Pancreas (tissue), 10 donors: ENCODE measurements around the gene USP10. TPM values are rescaled to one million over a fixed set of nuclear protein-coding genes. Genes with fewer than 3 reads are reported as not detected.

ENCODE experiments used
- ATAC-seq, 4 donors: fragments of 200-7000 bp; cut with Tn5 transposase; one replicate each; pipeline versions ENCODE4 v1.8.0 to v1.9.1; 2020; ENCODE audit warnings: mild to moderate bottlenecking in 4 of 4, moderate library complexity in 4 of 4
- DNase-seq, 6 donors: peaks; one replicate each; pipeline ENCODE4 v3.0.0-alpha.2; 2020
- FAIRE-seq: peaks from 2 replicates; lab custom pipeline; 2012; peaks lifted over from hg19 to GRCh38; lab: Jason Lieb, UNC
- H3K27ac ChIP-seq, 4 donors: fragments of 200-600 bp; sonication (generic); 1 replicate in 3 of 4; 2 replicates in 1 of 4; pipeline versions ENCODE4 v1.5.0 to v1.8.0; 2020
- H3K27me3 ChIP-seq, 4 donors: fragments of 200-600 bp; one replicate each; pipeline ENCODE4 v1.8.0; 2021
- H3K36me3 ChIP-seq, 3 donors: fragments of 200-600 bp; sonication (generic) in 1 of 3; one replicate each; pipeline versions ENCODE4 v1.5.0 to v1.8.0; 2020 to 2021
- H3K4me1 ChIP-seq, 3 donors: fragments of 200-600 bp; one replicate each; pipeline ENCODE4 v1.8.0; 2021
- H3K4me3 ChIP-seq, 4 donors: fragments of 200-600 bp; sonication (generic) in 2 of 4; one replicate each; pipeline versions ENCODE4 v1.5.0 to v1.8.0; 2020 to 2021
- H3K9me3 ChIP-seq, 4 donors: fragments of 200-600 bp; one replicate each; pipeline ENCODE4 v1.8.0; 2021
- WGBS, 2 donors: extraction: QIAGEN DNeasy Blood & Tissue Kit; methylation state at CpG; one replicate each; pipeline ENCODE4 v1.1.7; 2013; 5-methylcytosine and 5-hydroxymethylcytosine counted together
- intact Hi-C, 3 donors: fragments of 100-400 bp; cut with DNase I; formaldehyde crosslinking; loops; one replicate each; pipeline versions ENCODE4 v1.11.1 to v1.14.2; 2022
- polyA plus RNA-seq, 2 donors: library from polyadenylated mRNA; stranded (reverse); fragments of 200-250 nt; gene quantifications; one replicate each; pipeline ENCODE4 v1.2.3, GENCODE V29; 2013
- total RNA-seq, 6 donors: library from RNA; stranded (reverse); fragmentation: NEBNext Ultra II Directional in 4 of 6; extraction: Animal tissue kit (Norgen Biotek cat#: 25700) in 4 of 6; gene quantifications; one replicate each; pipeline versions ENCODE4 v1.2.1 to v1.2.4, GENCODE V29; 2021 to 2023
- TF ChIP-seq, protein P1 (sequence below), 4 donors: fragments of 200-600 bp; sonication (generic) in 3 of 4; IDR thresholded peaks; one replicate each; pipeline versions ENCODE4 v1.5.0 to v1.8.0; 2021; ENCODE audit warnings: antibody characterized with exemption in 4 of 4
- donor health status: healthy with polysubstance abuse.
- donor health status: DM: no; HTN: no; CAD: no; lungs with moderate emphysema.
- donor health status: DM: no; HTN: no; CAD: no.
- donor health status: control.
- donor health status: control.
- donor health status: Bipolar disorder and iron deficiency.
- donor health status: DM: yes; HTN: yes; CAD: no.
- donor health status: DM: no; HTN: no; CAD: no.
- donor health status: DM: no; HTN: no; CAD: no.
- donor health status: DM: yes; HTN: yes; CAD: no.

USP10 gene
- total and polyA plus RNA-seq, 8 donors = 11.4 to 40.6 (median 26.9) TPM

DNA sequence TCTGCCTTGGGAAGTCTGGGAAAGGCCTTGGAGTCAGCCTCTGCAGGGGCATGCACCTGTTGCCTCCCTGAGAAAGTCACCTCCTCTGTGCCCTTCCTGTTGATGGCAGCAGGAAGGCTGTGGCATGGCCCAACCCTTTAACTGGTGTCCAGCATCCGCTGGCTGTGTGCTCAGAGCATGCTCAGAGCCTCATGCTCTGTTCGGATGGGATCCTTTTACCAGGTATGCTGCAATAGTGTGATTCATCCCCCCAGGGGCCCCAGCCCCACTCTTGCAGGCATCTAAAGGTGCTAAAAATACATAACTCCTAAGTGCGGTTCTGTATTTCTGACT is 26.6 kb upstream of the USP10 start:
- H3K9me3 ChIP-seq = no peaks in the 10 kb centered on the region
- DNase-seq (no peak), FAIRE-seq (no peak), ATAC-seq (no peak)
- H3K4me1 ChIP-seq = no peaks in the 10 kb centered on the region
- no peaks in the 10 kb centered on the region for H3K27me3 ChIP-seq
- H3K36me3 ChIP-seq = no peaks in the 10 kb centered on the region
- 88 to 96% methylated on average over 3 of the region's 3 CpGs for WGBS, 2 donors
- no peak overlapping the region for H3K4me3 ChIP-seq
- H3K27ac ChIP-seq = no peak overlapping the region
- intact Hi-C loops = loop anchor here in 2 of 3 donors (10.0 kb wide), 2 partner anchors 52 to 62 kb away; no protein-coding TSS in a partner anchor
- TF ChIP-seq, protein P1, sequence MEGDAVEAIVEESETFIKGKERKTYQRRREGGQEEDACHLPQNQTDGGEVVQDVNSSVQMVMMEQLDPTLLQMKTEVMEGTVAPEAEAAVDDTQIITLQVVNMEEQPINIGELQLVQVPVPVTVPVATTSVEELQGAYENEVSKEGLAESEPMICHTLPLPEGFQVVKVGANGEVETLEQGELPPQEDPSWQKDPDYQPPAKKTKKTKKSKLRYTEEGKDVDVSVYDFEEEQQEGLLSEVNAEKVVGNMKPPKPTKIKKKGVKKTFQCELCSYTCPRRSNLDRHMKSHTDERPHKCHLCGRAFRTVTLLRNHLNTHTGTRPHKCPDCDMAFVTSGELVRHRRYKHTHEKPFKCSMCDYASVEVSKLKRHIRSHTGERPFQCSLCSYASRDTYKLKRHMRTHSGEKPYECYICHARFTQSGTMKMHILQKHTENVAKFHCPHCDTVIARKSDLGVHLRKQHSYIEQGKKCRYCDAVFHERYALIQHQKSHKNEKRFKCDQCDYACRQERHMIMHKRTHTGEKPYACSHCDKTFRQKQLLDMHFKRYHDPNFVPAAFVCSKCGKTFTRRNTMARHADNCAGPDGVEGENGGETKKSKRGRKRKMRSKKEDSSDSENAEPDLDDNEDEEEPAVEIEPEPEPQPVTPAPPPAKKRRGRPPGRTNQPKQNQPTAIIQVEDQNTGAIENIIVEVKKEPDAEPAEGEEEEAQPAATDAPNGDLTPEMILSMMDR (IDR thresholded peaks at IDR 0.05) = no peak

DNA sequence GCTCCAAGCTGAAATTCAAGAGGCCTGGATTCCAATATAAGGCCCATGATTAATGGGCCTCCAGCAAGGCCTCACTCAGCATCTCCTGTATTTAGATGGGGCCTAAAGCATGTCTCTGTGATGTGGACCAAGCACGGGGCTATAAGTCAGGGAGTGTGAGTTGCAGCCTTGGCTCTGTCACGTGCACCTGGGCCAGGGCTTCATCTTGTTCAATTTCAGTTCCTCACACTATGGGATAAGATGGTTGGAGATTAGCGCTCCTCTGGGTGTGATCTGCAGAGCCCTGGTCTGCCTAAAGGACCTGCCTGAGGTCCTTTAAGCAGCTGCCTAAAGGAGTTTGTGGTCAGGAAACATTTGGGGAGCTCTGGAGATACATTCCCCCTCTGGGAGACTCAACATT is 26.2 kb upstream of the USP10 start:
- Histone ChIP-seq H3K4me1 (no peaks in the 10 kb centered on the region), H3K27ac (no peak overlapping the region), H3K4me3 (no peak overlapping the region), H3K27me3 (no peaks in the 10 kb centered on the region), H3K9me3 (no peaks in the 10 kb centered on the region), H3K36me3 (no peaks in the 10 kb centered on the region)
- TF ChIP-seq, protein P1 (IDR thresholded peaks at IDR 0.05) = no peak
- whole genome bisulfite sequencing, 2 donors = 83 to 84% methylated on average over 3 of the region's 3 CpGs
- intact Hi-C loops = loop anchor here in 2 of 3 donors (10.0 kb wide), 2 partner anchors 51 to 61 kb away; no protein-coding TSS in a partner anchor
- DNase-seq (no peak), FAIRE-seq (no peak), ATAC-seq (no peak)

DNA sequence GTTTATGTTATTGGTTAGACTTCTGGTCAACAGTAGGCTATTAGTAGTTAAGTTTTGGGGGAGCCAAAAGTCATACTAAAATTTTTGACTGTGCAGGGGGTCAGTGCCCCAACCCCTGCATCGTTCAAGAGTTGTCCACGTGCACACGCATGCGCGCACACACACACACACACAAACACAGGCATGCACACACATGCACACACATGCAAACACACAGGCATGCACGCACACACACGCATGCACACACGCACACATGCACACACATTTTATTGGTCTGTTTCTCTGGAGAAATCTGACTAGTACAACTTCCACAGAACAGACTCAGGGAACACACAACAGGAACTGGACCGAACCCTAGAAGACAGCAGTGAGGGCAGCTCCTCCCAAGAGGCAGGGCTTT is 24.4 kb upstream of the USP10 start:
- no peaks in the 10 kb centered on the region for H3K27me3 ChIP-seq
- no peak overlapping the region for H3K4me3 ChIP-seq
- no peaks in the 10 kb centered on the region for H3K4me1 ChIP-seq
- no peaks in the 10 kb centered on the region for H3K9me3 ChIP-seq
- TF ChIP-seq, protein P1 (IDR thresholded peaks at IDR 0.05) = no peak
- intact Hi-C loops = loop anchor here in 2 of 3 donors (10.0 kb wide), 2 partner anchors 49 to 59 kb away; no protein-coding TSS in a partner anchor
- ATAC-seq (no peak), FAIRE-seq (no peak), DNase-seq (no peak)
- H3K36me3 ChIP-seq = no peaks in the 10 kb centered on the region
- H3K27ac ChIP-seq = no peak overlapping the region
- WGBS, 2 donors = 78 to 93% methylated on average over 9 of the region's 9 CpGs

DNA sequence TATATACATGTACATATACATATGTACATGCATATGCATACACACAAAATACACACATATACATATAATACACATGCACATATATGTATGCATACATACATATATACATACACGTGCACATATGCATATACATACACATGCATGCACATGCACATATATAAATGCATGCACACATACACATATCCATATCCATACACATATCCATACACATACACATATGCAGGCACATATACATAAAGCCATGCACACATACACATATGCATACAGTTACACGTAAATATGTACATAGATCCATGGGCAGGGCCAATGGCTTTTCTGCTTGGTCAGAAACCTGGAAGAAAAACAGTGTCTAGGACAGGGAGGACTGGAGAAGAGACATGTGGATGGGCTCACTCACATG is 23.9 kb upstream of the USP10 start:
- Histone ChIP-seq H3K36me3 (no peaks in the 10 kb centered on the region), H3K4me3 (no peak overlapping the region), H3K9me3 (no peaks in the 10 kb centered on the region), H3K4me1 (no peaks in the 10 kb centered on the region), H3K27me3 (no peaks in the 10 kb centered on the region), H3K27ac (no peak overlapping the region)
- DNase-seq (no peak), ATAC-seq (no peak), FAIRE-seq (no peak)
- intact Hi-C loops = loop anchor here in 2 of 3 donors (10.0 kb wide), 2 partner anchors 49 to 59 kb away; no protein-coding TSS in a partner anchor
- 83 to 85% methylated on average over 2 of the region's 2 CpGs for WGBS, 2 donors
- TF ChIP-seq, protein P1 (IDR thresholded peaks at IDR 0.05) = no peak

DNA sequence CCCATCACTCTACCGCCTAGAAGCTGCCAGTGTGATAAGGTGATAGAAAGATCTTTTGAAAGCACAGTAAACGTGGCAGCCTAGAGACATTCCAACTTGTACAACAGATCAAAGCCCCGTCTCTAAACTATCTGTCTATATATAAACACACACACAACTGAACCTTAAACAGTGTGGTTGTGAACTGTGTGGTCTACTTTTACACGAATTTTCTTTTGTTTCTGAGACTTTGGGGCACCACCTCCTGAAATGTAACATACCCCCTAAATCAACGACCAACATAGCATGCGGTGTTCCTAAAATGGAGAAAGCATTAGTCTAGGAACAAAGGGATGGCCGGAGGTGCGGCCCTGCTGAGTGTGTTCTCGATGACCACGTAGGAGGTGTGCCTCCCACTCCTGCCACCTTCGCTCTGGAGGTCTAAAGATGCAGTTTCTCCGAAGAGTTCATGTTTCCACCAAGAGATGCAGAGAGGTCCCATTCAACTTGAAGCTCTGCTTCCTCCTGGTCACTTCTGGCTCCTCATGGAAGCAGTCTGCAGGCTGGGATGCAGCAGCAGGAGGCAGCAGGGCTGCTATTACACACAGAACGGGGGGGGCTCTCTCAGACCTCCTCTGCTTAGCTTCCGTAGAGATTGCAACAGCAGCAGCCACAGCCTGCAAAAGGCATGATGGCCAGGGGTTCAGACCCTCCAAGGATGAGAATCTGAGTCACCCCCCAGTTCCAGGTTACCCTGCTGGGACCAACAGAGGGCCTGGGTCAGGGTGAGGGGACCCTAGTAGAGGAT is 22.6 kb upstream of the USP10 start:
- intact Hi-C loops = loop anchor here in 2 of 3 donors (10.0 kb wide), 2 partner anchors 48 to 58 kb away; no protein-coding TSS in a partner anchor
- no peak for DNase-seq

More for the DNA sequence above, 22.6 kb upstream of the USP10 start:
- Histone ChIP-seq H3K27me3 (no peaks in the 10 kb centered on the region), H3K36me3 (no peaks in the 10 kb centered on the region), H3K9me3 (no peaks in the 10 kb centered on the region), H3K4me1 (no peaks in the 10 kb centered on the region), H3K27ac (no peak overlapping the region), H3K4me3 (no peak overlapping the region)
- FAIRE-seq (no peak), ATAC-seq (no peak)
- TF ChIP-seq, protein P1 (IDR thresholded peaks at IDR 0.05) = no peak
- WGBS, 2 donors = 57 to 73% methylated on average over 14 of the region's 14 CpGs
